Vagina (tissue), 2 donors: ENCODE data around the gene CST7. TPM values are rescaled to one million over a fixed set of nuclear protein-coding genes. Genes with fewer than 3 reads are reported as not detected.
A peak's percentile ranks its signal among the peaks of the same experiment; 100 is the strongest.

ENCODE experiments used
- DNase-seq, 2 donors: peaks; one replicate each; pipeline ENCODE4 v3.0.0-alpha.2; 2017; ENCODE audit errors: extremely low spot score in 2 of 2
- H3K27ac ChIP-seq: fragments of 200-600 bp; sonication (generic); one replicate; pipeline ENCODE4 v1.5.1; 2019
- H3K27me3 ChIP-seq: fragments of 200-600 bp; sonication (generic); one replicate; pipeline ENCODE4 v1.5.1; 2019
- H3K36me3 ChIP-seq, 2 donors: fragments of 200-600 bp; sonication (generic); one replicate each; pipeline ENCODE4 v1.5.1; 2017 to 2019
- H3K4me1 ChIP-seq: fragments of 200-600 bp; sonication (generic); one replicate; pipeline ENCODE4 v1.5.1; 2019
- H3K4me3 ChIP-seq, 2 donors: fragments of 200-600 bp; sonication (generic); 1 replicate in 1 of 2; 2 replicates in 1 of 2; pipeline ENCODE4 v1.5.1; 2016 to 2019
- H3K9me3 ChIP-seq: fragments of 200-600 bp; sonication (generic); one replicate; pipeline ENCODE4 v1.5.1; 2019
- POLR2A ChIP-seq, 2 donors: fragments of 450-650 bp; IDR thresholded peaks; one replicate each; pipeline ENCODE4 v1.6.1; 2017; ENCODE audit warnings: antibody characterized with exemption in 2 of 2, mild to moderate bottlenecking in 2 of 2, moderate library complexity in 2 of 2
- POLR2AphosphoS5 ChIP-seq, 2 donors: sonication (generic); formaldehyde crosslinking; IDR thresholded peaks; one replicate each; pipeline ENCODE4 v1.9.0; 2017; ENCODE audit warnings: antibody characterized with exemption in 2 of 2, mild to moderate bottlenecking in 2 of 2, low read depth in 1 of 2; ENCODE audit not compliant: insufficient read depth in 1 of 2
- intact Hi-C: fragments of 100-400 bp; cut with DNase I; formaldehyde crosslinking; loops from one replicate; pipeline ENCODE4 v1.15.1; 2023
- total RNA-seq: library from RNA; depleted of rRNA; stranded (reverse); fragments of >200 nt; gene quantifications from one replicate; pipeline ENCODE4 v1.2.3, GENCODE V29; 2016
- TF ChIP-seq, protein P1 (sequence below), 3 experiments: fragments of 450-650 bp in 2 of 3; fragments of 200-600 bp in 1 of 3; sonication (generic) in 1 of 3; IDR thresholded peaks; one replicate each; pipeline ENCODE4 v1.5.1; 2017 to 2019; ENCODE audit warnings: antibody characterized with exemption in 3 of 3, mild to moderate bottlenecking in 2 of 3, moderate library complexity in 2 of 3

CST7 gene
- total RNA-seq, 1 donor from 2014 or later = 3.7 TPM

DNA sequence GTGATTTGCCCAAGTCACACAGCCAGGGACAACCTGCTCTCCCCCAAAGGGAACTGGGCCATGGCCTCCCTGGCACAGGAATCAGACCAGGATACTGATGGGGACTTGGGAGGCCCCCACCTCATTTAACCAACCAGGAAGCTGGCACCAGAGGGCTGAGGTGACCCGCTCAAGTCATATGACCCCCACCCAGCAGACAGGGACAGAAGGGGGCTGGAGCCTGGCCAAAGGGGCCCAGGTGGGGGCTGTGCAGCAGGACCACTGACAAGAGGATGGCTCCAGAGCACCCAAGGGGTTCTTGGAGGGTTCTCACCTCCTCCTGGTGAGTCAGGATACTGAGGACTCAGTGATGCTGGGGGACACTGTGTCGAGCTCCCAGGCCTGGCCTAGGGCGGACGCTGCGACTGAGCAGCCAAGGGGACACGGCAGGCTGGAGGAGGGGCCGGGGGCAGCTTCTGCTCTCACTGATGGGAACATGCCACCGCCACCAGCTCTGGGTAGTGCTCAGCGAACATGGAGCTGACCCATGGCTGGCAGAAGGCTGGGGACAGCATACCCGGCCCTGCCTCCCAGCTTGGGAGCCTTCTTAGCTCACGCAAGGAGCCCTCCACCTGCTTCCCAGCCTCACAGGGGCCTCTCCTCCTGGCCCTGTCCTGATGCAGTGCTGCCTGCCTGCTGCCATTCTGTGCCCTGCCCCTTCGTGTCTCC lies 1.2 kb downstream of the CST7 start:
- H3K36me3 ChIP-seq = no peaks in the 10 kb centered on the region
- peak overlapping the region; percentile 45 for H3K27ac ChIP-seq
- peak overlapping the region; percentile 13 to 16 for H3K4me3 ChIP-seq
- TF ChIP-seq POLR2A (IDR thresholded peaks at IDR 0.05) = no peak
- TF ChIP-seq, protein P1, sequence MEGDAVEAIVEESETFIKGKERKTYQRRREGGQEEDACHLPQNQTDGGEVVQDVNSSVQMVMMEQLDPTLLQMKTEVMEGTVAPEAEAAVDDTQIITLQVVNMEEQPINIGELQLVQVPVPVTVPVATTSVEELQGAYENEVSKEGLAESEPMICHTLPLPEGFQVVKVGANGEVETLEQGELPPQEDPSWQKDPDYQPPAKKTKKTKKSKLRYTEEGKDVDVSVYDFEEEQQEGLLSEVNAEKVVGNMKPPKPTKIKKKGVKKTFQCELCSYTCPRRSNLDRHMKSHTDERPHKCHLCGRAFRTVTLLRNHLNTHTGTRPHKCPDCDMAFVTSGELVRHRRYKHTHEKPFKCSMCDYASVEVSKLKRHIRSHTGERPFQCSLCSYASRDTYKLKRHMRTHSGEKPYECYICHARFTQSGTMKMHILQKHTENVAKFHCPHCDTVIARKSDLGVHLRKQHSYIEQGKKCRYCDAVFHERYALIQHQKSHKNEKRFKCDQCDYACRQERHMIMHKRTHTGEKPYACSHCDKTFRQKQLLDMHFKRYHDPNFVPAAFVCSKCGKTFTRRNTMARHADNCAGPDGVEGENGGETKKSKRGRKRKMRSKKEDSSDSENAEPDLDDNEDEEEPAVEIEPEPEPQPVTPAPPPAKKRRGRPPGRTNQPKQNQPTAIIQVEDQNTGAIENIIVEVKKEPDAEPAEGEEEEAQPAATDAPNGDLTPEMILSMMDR (IDR thresholded peaks at IDR 0.05) = no peak
- no peak for TF ChIP-seq POLR2AphosphoS5 (IDR thresholded peaks at IDR 0.05; ENCODE audit: insufficient read depth in 1 of 2, low read depth in 1 of 2)
- DNase-seq = peak; percentile 83 to 93
- intact Hi-C loops = no loop called here
- no peaks in the 10 kb centered on the region for H3K9me3 ChIP-seq
- H3K27me3 ChIP-seq = no peaks in the 10 kb centered on the region
- H3K4me1 ChIP-seq = no peaks in the 10 kb centered on the region

DNA sequence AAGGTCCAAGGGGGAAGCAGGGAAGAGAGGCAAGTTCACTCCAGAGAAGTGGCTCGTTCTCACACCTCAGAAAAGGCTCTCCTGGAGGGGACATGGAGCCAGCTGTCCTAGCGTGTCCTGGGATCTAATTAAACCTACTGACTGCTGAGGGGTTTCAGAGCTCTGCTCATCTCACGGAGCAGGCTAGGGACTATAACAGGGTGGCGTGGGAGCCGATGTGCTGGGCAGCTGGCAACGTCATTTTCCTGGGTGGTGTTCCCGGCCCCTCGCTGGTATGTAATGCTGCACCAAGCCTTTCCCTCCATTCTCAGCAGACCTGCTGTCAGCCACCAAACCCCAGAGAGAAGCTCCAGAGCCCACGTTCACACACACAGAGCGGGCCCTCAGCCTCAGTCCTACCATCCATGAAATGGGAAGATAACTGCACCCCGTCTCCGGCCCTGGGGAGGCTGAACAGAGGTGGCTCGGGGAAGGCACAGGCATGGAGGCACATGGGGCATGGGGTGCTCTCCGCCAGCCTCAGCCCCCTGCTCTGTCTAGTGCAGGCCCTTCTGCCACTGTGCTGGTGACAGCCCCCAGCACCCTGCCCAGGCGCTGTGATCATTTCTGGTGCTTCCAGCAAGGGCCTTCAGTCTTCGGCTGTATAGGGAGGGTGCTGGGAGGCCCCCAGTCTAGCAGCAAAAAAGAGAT lies 1.9 kb downstream of the CST7 start:
- no peak for TF ChIP-seq POLR2A (IDR thresholded peaks at IDR 0.05)
- TF ChIP-seq, protein P1 (IDR thresholded peaks at IDR 0.05) = no peak
- no peak for TF ChIP-seq POLR2AphosphoS5 (IDR thresholded peaks at IDR 0.05; ENCODE audit: insufficient read depth in 1 of 2, low read depth in 1 of 2)
- peak overlapping the region; percentile 45 for H3K27ac ChIP-seq
- DNase-seq = peak in 1 of 2 donors; percentile 64
- intact Hi-C loops = no loop called here
- H3K4me3 ChIP-seq = peak overlapping the region in 1 of 2 donors; percentile 13
- no peaks in the 10 kb centered on the region for H3K27me3 ChIP-seq
- H3K4me1 ChIP-seq = no peaks in the 10 kb centered on the region
- no peaks in the 10 kb centered on the region for H3K36me3 ChIP-seq
- no peaks in the 10 kb centered on the region for H3K9me3 ChIP-seq

DNA sequence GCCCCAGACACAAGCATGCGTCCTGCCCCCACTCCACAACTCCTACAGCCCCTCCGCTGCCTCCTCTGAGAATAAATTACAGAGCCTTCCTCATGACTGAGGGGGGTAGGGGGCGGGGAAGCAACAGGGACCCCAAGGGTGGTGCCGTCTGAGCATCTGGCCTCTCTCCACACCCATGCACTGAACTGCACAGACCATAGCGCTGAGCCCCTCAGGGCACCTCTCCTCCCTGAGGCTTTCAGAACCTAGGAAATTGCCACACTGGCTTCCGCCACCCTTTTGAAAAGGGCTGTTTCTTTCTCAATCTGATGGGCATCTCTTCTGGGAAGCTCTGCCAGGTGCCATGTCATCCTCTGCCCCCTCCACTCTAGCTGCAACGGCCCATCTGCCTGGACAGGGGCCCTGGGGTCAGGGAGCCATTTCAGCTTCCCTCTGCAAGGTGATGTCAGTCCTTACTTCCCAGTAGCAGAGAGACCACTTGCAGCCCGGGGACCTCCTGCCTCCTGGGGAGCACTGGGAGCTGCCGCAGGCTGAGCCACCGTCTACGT lies 2.5 kb downstream of the CST7 start:
- no peak overlapping the region for H3K27ac ChIP-seq
- intact Hi-C loops = no loop called here

DNA sequence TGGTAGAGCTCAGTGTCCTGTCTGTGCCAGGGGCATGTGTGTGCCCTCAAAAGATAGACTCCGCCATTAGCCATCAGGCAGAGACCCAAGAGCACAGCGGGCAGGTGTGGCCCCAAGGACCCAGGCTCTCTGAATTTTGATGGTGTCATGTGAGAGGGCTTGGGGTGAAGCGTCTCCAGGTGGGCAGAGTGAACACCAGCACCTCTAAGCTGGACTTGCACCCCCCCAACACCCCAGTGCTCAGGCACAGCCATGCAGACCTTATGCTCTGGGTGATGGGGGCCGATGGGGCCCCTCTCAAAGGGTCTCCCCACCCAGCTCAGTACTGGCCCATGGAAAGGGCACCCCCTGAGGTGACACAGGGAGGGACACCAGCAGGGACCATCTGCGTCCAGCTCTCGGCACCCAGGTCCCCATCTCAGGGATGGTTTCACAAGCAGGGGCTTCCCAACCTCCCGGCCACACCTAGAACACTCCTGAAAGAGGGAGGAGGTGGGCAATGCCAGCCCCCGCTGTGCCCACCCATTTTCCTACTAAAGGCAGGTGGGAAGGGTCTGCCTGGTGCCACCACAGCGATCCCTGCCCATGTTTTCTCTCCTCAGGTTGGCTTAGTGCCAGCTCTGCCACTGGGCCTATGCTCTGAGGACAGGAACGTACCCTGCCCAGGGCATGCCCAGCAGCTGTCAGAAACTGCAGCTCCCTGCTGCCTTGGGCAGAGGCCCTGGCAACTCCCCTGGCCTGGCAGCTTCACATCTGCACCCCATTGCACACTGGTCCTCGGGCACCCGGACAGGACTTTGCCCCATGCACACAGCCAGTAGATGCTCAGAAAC lies 3.5 kb downstream of the CST7 start:
- peaks cover 0 to 6% of the 10 kb centered on the region in 2 donors for H3K36me3 ChIP-seq
- DNase-seq = peak; percentile 80 to 93
- TF ChIP-seq, protein P1 (IDR thresholded peaks at IDR 0.05) = no peak
- TF ChIP-seq POLR2A (IDR thresholded peaks at IDR 0.05) = no peak
- TF ChIP-seq POLR2AphosphoS5 (IDR thresholded peaks at IDR 0.05; ENCODE audit: insufficient read depth in 1 of 2, low read depth in 1 of 2) = no peak
- H3K9me3 ChIP-seq = no peaks in the 10 kb centered on the region
- H3K27ac ChIP-seq = no peak overlapping the region
- no peaks in the 10 kb centered on the region for H3K4me1 ChIP-seq
- H3K27me3 ChIP-seq = no peaks in the 10 kb centered on the region
- no peak overlapping the region for H3K4me3 ChIP-seq
- intact Hi-C loops = no loop called here

More for the DNA sequence above, 2.5 kb downstream of the CST7 start:
- Histone ChIP-seq H3K4me3 (no peak overlapping the region), H3K27me3 (no peaks in the 10 kb centered on the region), H3K9me3 (no peaks in the 10 kb centered on the region), H3K4me1 (no peaks in the 10 kb centered on the region), H3K36me3 (no peaks in the 10 kb centered on the region)
- DNase-seq = peak; percentile 70 to 81
- no peak for TF ChIP-seq POLR2A (IDR thresholded peaks at IDR 0.05)
- TF ChIP-seq POLR2AphosphoS5 (IDR thresholded peaks at IDR 0.05; ENCODE audit: insufficient read depth in 1 of 2, low read depth in 1 of 2) = no peak
- TF ChIP-seq, protein P1 (IDR thresholded peaks at IDR 0.05) = no peak
